ENCODE measurements around the gene DFFA.
"Not testable (repeated sequence)": the region's sequence is repeated elsewhere in the genome, so short reads cannot be mapped to it uniquely, and the experiment has no call there.

Gene DFFA

DNA sequence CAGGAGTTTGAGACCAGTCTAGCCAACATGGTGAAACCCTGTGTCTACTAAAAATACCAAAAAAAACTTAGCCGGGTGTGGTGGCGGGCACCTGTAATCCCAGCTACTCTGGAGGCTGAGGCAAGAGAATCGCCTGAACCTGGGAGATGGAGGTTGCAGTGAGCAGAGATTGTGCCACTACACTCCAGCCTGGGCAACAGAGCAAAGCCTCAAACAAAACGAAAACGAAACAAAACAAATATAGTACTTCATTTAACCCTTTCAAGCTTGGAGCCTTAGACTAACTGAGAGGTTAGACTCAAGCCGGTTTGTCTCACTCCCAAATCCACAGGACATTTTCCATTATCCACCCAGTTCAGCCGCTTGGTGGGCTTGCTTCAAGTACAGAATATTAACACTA is 14.9 kb downstream of the DFFA start:
- DNase-seq, result not testable (repeated sequence)

GRCh38 chr1:10456661-10457060 is 15.7 kb downstream of the DFFA start:
- no peak for DNase-seq

GRCh38 chr1:10456048-10456447 is 16.3 kb downstream of the DFFA start:
- no peak for DNase-seq

DNA sequence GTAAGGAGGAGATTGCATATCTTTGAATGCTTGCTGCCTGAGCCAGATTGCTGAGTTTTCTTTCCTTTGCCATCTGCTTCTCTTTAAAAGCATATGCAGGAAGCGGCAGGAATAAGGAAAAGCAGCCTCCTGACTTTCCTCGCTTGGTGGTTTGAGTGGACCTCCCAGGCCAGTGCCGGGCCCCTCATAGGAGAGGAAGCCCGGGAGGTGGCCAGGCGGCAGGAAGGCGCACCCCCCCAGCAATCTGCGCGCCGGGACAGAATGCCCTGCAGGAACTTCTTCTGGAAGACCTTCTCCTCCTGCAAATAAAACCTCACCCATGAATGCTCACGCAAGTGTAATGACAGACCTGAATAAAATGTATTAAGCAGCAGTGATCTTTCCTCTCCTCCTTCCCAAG is 21.0 kb downstream of the DFFA start:
- DNase-seq, result no peak

DNA sequence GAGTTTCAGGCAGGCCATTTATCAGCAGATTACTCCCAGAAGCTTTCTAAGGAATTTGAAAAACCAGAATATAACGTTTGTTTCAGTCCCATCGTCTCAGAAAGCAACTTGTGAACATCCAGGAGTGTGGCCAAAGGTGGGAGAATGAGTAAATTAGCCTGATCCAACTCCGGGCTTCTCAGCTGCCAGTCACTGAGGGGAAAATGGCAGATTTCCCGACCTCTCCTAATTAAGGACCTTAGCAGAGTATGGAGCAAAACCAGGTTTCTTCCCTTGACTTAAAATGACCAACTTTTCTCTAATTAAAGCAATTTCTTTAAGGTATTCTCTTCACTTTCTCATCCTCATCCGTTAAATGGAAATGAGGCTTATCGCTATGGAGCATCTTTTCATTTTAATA is 21.5 kb downstream of the DFFA start:
- no peak for DNase-seq

- DNase-seq, result no peak
Observed at GRCh38 chr1:10450156-10450814, 22.0 kb downstream of the DFFA start.

- DNase-seq, result no peak
Observed at GRCh38 chr1:10449751-10450150, 22.6 kb downstream of the DFFA start, which contains the start of gene CORT. CORT (plus strand) TSS chr1:10450031; CDS start chr1:10450224, 193 bp downstream.

DNA sequence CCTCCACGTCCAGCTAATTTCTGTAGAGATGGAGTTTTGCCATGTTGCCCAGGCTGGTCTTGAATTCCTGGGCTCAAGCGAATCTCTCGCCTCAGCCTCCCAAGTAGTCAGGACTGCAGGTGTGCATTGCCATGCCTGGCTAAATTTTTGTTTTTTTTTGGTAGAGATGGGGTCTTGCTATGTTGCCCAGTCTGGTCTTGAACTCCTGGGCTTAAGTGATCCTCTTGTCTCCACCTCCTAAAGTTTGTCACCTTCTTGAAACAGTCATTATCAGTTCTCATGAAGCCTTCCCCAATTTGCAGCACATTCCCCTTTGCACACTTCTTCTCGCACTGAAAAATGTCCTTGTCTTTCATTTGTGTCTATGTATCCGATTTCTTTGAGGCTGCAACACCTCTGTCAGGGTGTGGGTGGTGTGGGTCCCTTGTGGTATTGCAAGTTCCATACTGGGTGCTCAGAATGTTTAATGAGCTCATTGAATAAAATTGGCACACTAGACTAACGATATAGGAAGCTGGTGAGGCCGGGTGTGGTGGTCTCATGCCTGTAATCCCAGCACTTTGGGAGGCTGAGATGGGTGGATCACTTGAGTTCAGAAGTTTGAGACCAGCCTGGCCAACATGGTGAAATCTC is 25.4 kb downstream of the DFFA start:
- DNase-seq, result no peak

DNA sequence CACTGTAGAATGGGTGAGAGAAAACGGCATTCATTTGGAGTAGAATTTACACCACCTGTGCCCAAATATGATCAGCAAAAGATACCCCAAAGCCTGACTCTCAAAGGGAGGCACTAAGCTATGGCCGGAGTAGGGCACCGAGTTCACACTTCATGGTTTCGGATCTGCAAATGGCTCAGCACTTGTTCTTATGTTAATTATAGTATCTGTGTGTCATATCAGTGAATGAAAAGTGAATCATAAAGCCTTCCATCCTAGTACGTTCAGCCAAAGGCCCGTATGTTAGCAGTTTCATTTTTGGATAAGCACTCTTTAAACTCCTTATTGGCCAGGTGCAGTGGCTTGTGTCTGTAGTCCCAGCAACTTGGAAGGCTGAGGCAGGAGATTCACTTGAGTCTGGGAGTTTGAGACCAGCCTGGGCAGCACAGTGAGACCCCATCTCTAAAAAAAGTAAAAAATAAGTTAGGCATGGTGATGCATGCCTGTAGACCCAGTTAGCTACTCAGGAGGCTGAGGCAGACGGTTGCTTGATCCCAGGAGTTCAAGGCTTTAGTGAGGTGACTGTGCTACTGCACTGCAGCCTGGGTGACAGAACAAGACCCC is 27.4 kb downstream of the DFFA start:
- DNase-seq, result no peak

DNA sequence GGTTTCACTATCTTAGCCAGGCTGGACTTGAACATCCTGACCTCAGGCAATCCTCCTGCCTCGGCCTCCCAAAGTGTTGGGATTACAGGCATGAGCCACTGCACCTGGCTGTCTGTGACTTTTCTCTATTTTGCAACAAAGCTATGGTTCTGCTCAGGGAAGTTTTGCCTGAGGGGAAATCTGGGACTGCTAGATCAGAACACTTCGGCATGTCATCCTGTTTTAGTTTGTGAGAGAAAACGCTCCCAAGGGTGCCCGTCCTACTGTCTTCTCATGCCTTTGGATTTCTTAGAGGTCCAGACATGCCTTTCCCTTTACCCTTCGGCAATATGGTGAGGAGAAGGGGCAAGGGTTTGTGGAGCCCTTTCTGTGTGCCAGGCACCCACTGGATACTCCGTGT is 28.1 kb downstream of the DFFA start:
- no peak for DNase-seq

- DNase-seq, result no peak
Observed at GRCh38 chr1:10440794-10441193, 31.5 kb downstream of the DFFA start.

DNA sequence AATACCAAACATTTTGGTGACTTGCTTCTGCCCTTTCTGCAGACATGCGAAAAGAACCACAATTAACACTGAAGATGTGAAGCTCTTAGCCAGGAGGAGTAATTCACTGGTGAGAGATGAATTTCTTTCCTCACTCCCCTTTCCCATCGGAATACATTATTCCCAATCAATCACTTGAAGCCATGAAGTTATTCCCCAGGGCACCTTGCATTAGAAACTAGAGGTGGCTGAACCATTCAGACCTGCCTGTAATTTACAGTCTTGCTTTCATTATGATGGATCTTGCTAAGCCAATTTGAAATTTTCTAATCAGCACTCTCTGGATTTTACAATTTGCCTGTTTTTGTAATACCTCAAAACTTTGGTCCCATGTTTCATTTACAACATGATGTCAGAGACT is 32.0 kb downstream of the DFFA start:
- no peak for DNase-seq

DNA sequence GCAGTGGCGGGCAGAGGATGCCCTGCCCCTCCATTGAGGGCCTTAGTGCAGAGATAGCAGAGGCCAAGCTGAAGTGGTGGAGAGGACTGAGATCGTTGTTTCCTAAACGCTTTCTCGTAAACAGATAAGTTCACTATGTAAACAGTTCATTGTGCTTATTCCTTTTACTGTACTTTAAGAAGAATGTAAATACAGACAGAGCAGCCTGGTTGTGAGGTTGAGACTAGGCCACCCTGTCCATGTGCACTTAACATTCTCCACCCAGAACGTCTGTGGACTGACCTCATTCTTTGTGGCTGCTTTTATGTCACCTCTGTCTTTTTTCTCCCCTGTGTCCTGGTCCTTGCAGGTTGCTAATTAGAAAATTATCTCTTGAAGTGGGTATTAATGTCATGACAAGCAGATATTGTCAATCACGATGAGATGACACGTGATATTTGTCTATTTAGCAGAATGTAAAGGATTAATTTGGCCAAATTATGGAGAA is 33.6 kb downstream of the DFFA start:
- no peak for DNase-seq

DNA sequence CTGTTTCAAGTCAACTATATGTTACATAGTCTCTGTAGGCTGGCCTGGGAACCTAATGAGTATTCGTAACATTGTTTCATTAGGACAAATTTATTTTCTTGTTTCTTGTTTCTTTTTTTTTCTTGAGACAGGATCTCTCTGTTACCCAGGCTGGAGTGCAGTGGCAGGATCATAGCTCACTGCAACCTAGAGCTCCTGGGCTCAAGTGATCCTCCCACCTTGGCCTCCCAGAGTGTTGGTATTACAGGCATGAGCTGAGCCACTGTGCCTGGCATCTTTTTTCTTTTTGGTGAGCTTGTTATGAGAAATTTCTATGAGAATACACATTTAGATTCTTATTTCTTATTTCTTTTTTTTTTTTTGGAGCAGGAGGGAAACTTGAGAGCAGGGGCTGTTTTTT is 35.3 kb downstream of the DFFA start:
- DNase-seq, result no peak

- DNase-seq, result no peak
Observed at GRCh38 chr1:10434590-10434989, 37.7 kb downstream of the DFFA start.

- no peak for DNase-seq
Observed at GRCh38 chr1:10433790-10434189, 38.5 kb downstream of the DFFA start.

DNA sequence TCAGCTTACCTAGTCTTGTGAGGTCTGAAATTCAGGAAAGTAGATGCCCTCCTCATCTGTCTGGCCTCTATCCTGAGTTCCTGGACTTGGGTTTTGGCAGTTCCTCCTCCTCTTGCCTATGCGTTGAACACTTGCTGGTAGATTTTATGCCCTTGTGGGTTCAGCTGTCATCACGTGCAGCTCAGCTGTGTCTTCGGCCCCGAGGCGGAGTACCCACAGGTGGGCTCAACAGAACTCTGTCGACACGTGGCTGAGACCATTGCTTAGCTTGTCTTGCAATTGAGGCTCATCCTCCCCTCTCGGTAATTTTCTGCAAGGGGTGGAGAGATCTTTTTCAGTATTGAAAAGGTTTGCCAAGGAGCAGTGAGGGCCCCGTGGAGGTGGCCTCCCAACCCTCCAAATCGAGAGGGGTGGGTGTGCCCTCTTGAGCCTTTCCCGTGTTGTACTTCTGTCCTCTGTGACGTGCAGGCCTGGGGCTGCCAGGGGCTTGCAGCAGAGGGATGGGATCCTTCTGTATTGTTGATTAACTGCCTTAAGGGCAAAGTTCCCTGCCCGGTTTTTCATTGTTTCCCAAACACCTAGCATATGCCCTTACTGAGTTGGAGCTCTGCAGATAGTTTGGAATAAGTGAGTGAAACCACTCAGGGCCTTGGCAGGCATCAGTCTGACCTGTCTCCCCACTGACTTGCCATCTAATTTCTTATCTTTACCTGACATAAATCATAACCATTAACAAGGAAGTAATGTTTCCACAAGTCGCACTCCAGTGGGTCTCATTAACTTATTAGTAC is 39.2 kb downstream of the DFFA start:
- DNase-seq, result no peak

- DNase-seq, result no peak
Observed at GRCh38 chr1:10431070-10431730, 41.1 kb downstream of the DFFA start.

DNA sequence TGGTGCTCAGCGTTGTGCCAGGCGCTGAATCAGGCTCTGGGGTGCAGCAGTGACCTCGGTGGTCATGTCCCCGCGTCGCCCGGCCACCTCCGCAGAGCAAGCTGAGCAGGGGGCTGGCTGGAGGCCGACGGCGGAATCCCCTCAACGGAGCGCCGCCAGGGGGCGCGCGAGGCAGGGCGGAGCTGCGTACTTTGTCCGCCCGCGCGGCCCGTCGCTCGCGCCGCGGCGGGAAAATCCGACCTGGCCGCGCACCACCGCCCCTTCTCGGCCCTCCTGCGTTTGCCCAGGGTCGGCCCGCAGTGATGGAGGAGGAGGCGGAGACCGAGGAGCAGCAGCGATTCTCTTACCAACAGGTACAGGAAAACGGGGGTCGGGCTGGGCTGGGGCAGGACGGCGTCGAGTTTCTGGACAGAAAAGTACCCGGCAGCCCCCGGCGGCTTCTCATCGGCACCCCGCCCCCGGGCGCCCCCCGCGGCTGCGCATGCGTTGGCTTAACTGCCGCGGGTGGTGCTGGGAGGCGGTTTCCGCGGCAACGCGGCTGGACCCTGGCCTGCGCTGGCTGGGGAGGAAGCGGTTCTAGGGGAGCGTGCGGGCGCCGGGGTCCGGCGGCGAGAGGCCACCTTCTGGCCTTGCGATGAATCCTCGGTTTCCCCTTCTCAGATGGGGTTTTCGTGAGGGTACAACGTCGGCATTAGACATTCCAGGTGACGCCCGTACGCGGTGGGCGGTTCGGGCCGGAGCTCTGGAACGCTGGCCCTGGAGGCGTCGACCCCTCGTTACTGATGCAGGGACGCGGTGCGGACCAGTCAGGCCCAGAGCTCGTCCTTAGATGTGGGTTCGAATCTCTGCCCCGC is 41.9 kb downstream of the DFFA start, which contains the start of gene CENPS:
TSS of gene CENPS (plus strand) at position 218 of the 854 bp plus-strand sequence. CDS start at position 303, 85 bp downstream.
- no peak for DNase-seq

- no peak for DNase-seq
Observed at GRCh38 chr1:10429868-10430215, 42.5 kb downstream of the DFFA start.

DNA sequence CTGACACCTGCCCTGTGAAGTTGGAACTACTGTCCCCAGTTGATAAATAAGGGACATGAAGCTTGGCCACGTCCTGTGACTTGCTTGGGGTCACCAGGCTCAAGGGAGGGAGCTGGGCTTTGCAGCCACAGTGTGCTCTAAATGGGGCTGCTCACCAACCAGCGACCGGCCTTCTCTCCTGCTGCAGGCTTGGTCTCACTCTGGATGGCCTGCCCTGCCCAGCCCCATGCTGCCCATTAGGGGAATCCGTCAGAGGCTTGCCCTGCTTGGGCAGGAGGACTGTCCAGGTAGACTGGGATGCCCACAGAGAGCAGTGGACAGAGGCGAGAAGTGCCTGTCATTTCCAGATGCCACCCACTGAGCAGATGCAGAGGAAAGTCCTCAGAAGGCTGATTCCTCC is 43.3 kb downstream of the DFFA start:
- DNase-seq, result no peak

DNA sequence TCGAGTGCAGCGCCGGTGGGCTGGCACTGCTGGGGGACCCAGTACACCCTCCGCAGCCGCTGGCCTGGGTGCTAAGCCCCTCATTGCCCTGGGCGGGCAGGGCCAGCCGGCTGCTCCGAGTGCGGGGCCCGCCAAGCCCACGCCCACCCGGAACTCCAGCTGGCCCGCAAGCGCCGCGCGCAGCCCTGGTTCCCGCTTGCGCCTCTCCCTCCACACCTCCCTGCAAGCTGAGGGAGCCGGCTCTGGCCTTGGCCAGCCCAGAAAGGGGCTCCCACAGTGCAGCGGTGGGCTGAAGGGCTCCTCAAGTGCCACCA is 45.8 kb downstream of the DFFA start:
- not testable (repeated sequence) for DNase-seq
